ENCODE data around the gene AP3M1. TPM values are rescaled to one million over a fixed set of nuclear protein-coding genes. Genes with fewer than 3 reads are reported as not detected.
"Not testable (repeated sequence)": the region's sequence is repeated elsewhere in the genome, so short reads cannot be mapped to it uniquely, and the experiment has no call there.

The AP3M1 gene
- 10 to 100 TPM in 3 of 4 donors, 1 to 10 TPM in 1; 9.7 to 40.8 (median 13.8) TPM for polyA plus RNA-seq
- long read RNA-seq, donor 1, full-length matches to known transcripts, result 23 of 110 reads
- long read RNA-seq, donor 1, partial matches to known transcripts, result 77 of 110 reads
- long read RNA-seq, donor 1, other reads (novel, unspliced or antisense), result 10 of 110 reads
- long read RNA-seq, donor 2, full-length matches to known transcripts, result 4 of 4 reads
- long read RNA-seq, donor 2, partial matches to known transcripts, result 0 of 4 reads
- long read RNA-seq, donor 2, other reads (novel, unspliced or antisense), result 0 of 4 reads
- long read RNA-seq, donor 3, full-length matches to known transcripts, result 4 of 4 reads
- long read RNA-seq, donor 3, partial matches to known transcripts, result 0 of 4 reads
- long read RNA-seq, donor 3, other reads (novel, unspliced or antisense), result 0 of 4 reads
- long read RNA-seq, donor 4, full-length matches to known transcripts, result 1 of 1 reads
- long read RNA-seq, donor 4, partial matches to known transcripts, result 0 of 1 reads
- long read RNA-seq, donor 4, other reads (novel, unspliced or antisense), result 0 of 1 reads
- long read RNA-seq, donor 5, result 0 reads
- long read RNA-seq, donor 6, full-length matches to known transcripts, result 8 of 8 reads
- long read RNA-seq, donor 6, partial matches to known transcripts, result 0 of 8 reads
- long read RNA-seq, donor 6, other reads (novel, unspliced or antisense), result 0 of 8 reads
- long read RNA-seq, donor 7, result 0 reads
- long read RNA-seq, donor 8, full-length matches to known transcripts, result 1 of 1 reads
- long read RNA-seq, donor 8, partial matches to known transcripts, result 0 of 1 reads
- long read RNA-seq, donor 8, other reads (novel, unspliced or antisense), result 0 of 1 reads
- long read RNA-seq, donor 9, full-length matches to known transcripts, result 1 of 1 reads
- long read RNA-seq, donor 9, partial matches to known transcripts, result 0 of 1 reads
- long read RNA-seq, donor 9, other reads (novel, unspliced or antisense), result 0 of 1 reads
- long read RNA-seq, donor 10, full-length matches to known transcripts, result 15 of 15 reads
- long read RNA-seq, donor 10, partial matches to known transcripts, result 0 of 15 reads
- long read RNA-seq, donor 10, other reads (novel, unspliced or antisense), result 0 of 15 reads

- 0 to 1% (median 1%) methylated on average over 32 of the region's 32 CpGs for WGBS, 3 donors
- peak within 1 kb of the TSS; percentile 79 to 86 (median 84) for H3K4me3 ChIP-seq (ENCODE audit: low read depth in 1 of 3, low read length in 3 of 3)
- H3K27ac ChIP-seq (ENCODE audit: low read depth in 1 of 3, low read length in 2 of 3), result peak within 1 kb of the TSS; percentile 68 to 92 (median 85)
- DNase-seq (no peak), FAIRE-seq (no peak)
- peaks cover 0 to 5% (median 0%) of the 10 kb centered on the region in 3 donors for H3K36me3 ChIP-seq (ENCODE audit: control insufficient read depth in 3 of 3, insufficient read depth in 2 of 3, low read depth in 1 of 3, low read length in 3 of 3)
- H3K4me1 ChIP-seq (ENCODE audit: control insufficient read depth in 3 of 3, insufficient read depth in 2 of 3, low read depth in 1 of 3, low read length in 2 of 3), result peaks cover 1 to 4% (median 2%) of the 10 kb centered on the region in 3 donors
- H3K9me3 ChIP-seq (ENCODE audit: control insufficient read depth in 2 of 2, insufficient read depth in 1 of 2, low read depth in 1 of 2, low read length in 1 of 2), result no peaks in the 10 kb centered on the region
- no peaks in the 10 kb centered on the region for H3K27me3 ChIP-seq (ENCODE audit: control insufficient read depth in 3 of 3, insufficient read depth in 3 of 3, low read length in 3 of 3)
Measured at GRCh38 chr10:74150204-74150989, at the start of gene AP3M1. TSS of gene AP3M1 (minus strand) at chr10:74150828. CDS start at chr10:74138379, 12,449 bp downstream.

- no peaks in the 10 kb centered on the region for H3K4me1 ChIP-seq (ENCODE audit: control insufficient read depth in 3 of 3, insufficient read depth in 2 of 3, low read depth in 1 of 3, low read length in 2 of 3)
- no peaks in the 10 kb centered on the region for H3K27me3 ChIP-seq (ENCODE audit: control insufficient read depth in 3 of 3, insufficient read depth in 3 of 3, low read length in 3 of 3)
- no peak for DNase-seq
- no peaks in the 10 kb centered on the region for H3K9me3 ChIP-seq (ENCODE audit: control insufficient read depth in 2 of 2, insufficient read depth in 1 of 2, low read depth in 1 of 2, low read length in 1 of 2)
- H3K36me3 ChIP-seq (ENCODE audit: control insufficient read depth in 3 of 3, insufficient read depth in 2 of 3, low read depth in 1 of 3, low read length in 3 of 3), result no peaks in the 10 kb centered on the region
- no peak overlapping the region for H3K27ac ChIP-seq (ENCODE audit: low read depth in 1 of 3, low read length in 2 of 3)
- no peak overlapping the region for H3K4me3 ChIP-seq (ENCODE audit: low read depth in 1 of 3, low read length in 3 of 3)
- 95 to 96% (median 95%) methylated on average over 4 of the region's 4 CpGs for WGBS, 3 donors
- FAIRE-seq, result no peak
Measured at GRCh38 chr10:74199315-74199714, 48.7 kb upstream of the AP3M1 start.

- H3K36me3 ChIP-seq (ENCODE audit: control insufficient read depth in 3 of 3, insufficient read depth in 2 of 3, low read depth in 1 of 3, low read length in 3 of 3), result no peaks in the 10 kb centered on the region
- WGBS, 3 donors, result 80 to 92% (median 90%) methylated on average over 3 of the region's 3 CpGs
- H3K27ac ChIP-seq (ENCODE audit: low read depth in 1 of 3, low read length in 2 of 3), result no peak overlapping the region
- H3K9me3 ChIP-seq (ENCODE audit: control insufficient read depth in 2 of 2, insufficient read depth in 1 of 2, low read depth in 1 of 2, low read length in 1 of 2), result no peaks in the 10 kb centered on the region
- no peak for DNase-seq
- no peaks in the 10 kb centered on the region for H3K27me3 ChIP-seq (ENCODE audit: control insufficient read depth in 3 of 3, insufficient read depth in 3 of 3, low read length in 3 of 3)
- H3K4me1 ChIP-seq (ENCODE audit: control insufficient read depth in 3 of 3, insufficient read depth in 2 of 3, low read depth in 1 of 3, low read length in 2 of 3), result peaks cover 0 to 5% (median 5%) of the 10 kb centered on the region in 3 donors
- H3K4me3 ChIP-seq (ENCODE audit: low read depth in 1 of 3, low read length in 3 of 3), result no peak overlapping the region
- FAIRE-seq, result no peak
Measured at GRCh38 chr10:74194999-74195398, 44.4 kb upstream of the AP3M1 start.

GRCh38 chr10:74194545-74194944 is 43.9 kb upstream of the AP3M1 start:
- no peak for FAIRE-seq
- WGBS, 3 donors, result 71 to 80% (median 77%) methylated on average over 3 of the region's 3 CpGs
- H3K4me1 ChIP-seq (ENCODE audit: control insufficient read depth in 3 of 3, insufficient read depth in 2 of 3, low read depth in 1 of 3, low read length in 2 of 3), result peaks cover 0 to 5% (median 5%) of the 10 kb centered on the region in 3 donors

GRCh38 chr10:74190494-74190893 is 39.9 kb upstream of the AP3M1 start:
- no peak overlapping the region for H3K4me3 ChIP-seq (ENCODE audit: low read depth in 1 of 3, low read length in 3 of 3)

More at GRCh38 chr10:74194545-74194944, 43.9 kb upstream of the AP3M1 start:
- DNase-seq, result no peak
- no peaks in the 10 kb centered on the region for H3K27me3 ChIP-seq (ENCODE audit: control insufficient read depth in 3 of 3, insufficient read depth in 3 of 3, low read length in 3 of 3)
- H3K27ac ChIP-seq (ENCODE audit: low read depth in 1 of 3, low read length in 2 of 3), result no peak overlapping the region
- no peaks in the 10 kb centered on the region for H3K36me3 ChIP-seq (ENCODE audit: control insufficient read depth in 3 of 3, insufficient read depth in 2 of 3, low read depth in 1 of 3, low read length in 3 of 3)
- no peak overlapping the region for H3K4me3 ChIP-seq (ENCODE audit: low read depth in 1 of 3, low read length in 3 of 3)
- H3K9me3 ChIP-seq (ENCODE audit: control insufficient read depth in 2 of 2, insufficient read depth in 1 of 2, low read depth in 1 of 2, low read length in 1 of 2), result no peaks in the 10 kb centered on the region

GRCh38 chr10:74189999-74190421 is 39.4 kb upstream of the AP3M1 start:
- Histone ChIP-seq H3K27me3 (ENCODE audit: control insufficient read depth in 3 of 3, insufficient read depth in 3 of 3, low read length in 3 of 3) (no peaks in the 10 kb centered on the region), H3K4me3 (ENCODE audit: low read depth in 1 of 3, low read length in 3 of 3) (no peak overlapping the region), H3K27ac (ENCODE audit: low read depth in 1 of 3, low read length in 2 of 3) (peak overlapping the region in 2 of 3 donors; percentile 18 to 82), H3K36me3 (ENCODE audit: control insufficient read depth in 3 of 3, insufficient read depth in 2 of 3, low read depth in 1 of 3, low read length in 3 of 3) (no peaks in the 10 kb centered on the region), H3K9me3 (ENCODE audit: control insufficient read depth in 2 of 2, insufficient read depth in 1 of 2, low read depth in 1 of 2, low read length in 1 of 2) (no peaks in the 10 kb centered on the region), H3K4me1 (ENCODE audit: control insufficient read depth in 3 of 3, insufficient read depth in 2 of 3, low read depth in 1 of 3, low read length in 2 of 3) (peaks cover 0 to 5% (median 5%) of the 10 kb centered on the region in 3 donors)
- FAIRE-seq, result no peak
- 22 to 54% (median 49%) methylated on average over 3 of the region's 3 CpGs for WGBS, 3 donors
- DNase-seq, result peak; percentile 18 to 21

More at GRCh38 chr10:74190494-74190893, 39.9 kb upstream of the AP3M1 start:
- no peak for DNase-seq
- Histone ChIP-seq H3K4me1 (ENCODE audit: control insufficient read depth in 3 of 3, insufficient read depth in 2 of 3, low read depth in 1 of 3, low read length in 2 of 3) (peaks cover 0 to 5% (median 5%) of the 10 kb centered on the region in 3 donors), H3K9me3 (ENCODE audit: control insufficient read depth in 2 of 2, insufficient read depth in 1 of 2, low read depth in 1 of 2, low read length in 1 of 2) (no peaks in the 10 kb centered on the region), H3K27ac (ENCODE audit: low read depth in 1 of 3, low read length in 2 of 3) (peak overlapping the region in 2 of 3 donors; percentile 18 to 82), H3K36me3 (ENCODE audit: control insufficient read depth in 3 of 3, insufficient read depth in 2 of 3, low read depth in 1 of 3, low read length in 3 of 3) (no peaks in the 10 kb centered on the region), H3K27me3 (ENCODE audit: control insufficient read depth in 3 of 3, insufficient read depth in 3 of 3, low read length in 3 of 3) (no peaks in the 10 kb centered on the region)
- no peak for FAIRE-seq

GRCh38 chr10:74188617-74189016 is 38.0 kb upstream of the AP3M1 start:
- 96 to 97% (median 96%) methylated on average over 13 of the region's 13 CpGs for WGBS, 3 donors
- not testable (repeated sequence) for H3K9me3 ChIP-seq (ENCODE audit: control insufficient read depth in 2 of 2, insufficient read depth in 1 of 2, low read depth in 1 of 2, low read length in 1 of 2); H3K27me3 ChIP-seq (ENCODE audit: control insufficient read depth in 3 of 3, insufficient read depth in 3 of 3, low read length in 3 of 3); DNase-seq; H3K4me1 ChIP-seq (ENCODE audit: control insufficient read depth in 3 of 3, insufficient read depth in 2 of 3, low read depth in 1 of 3, low read length in 2 of 3); H3K4me3 ChIP-seq (ENCODE audit: low read depth in 1 of 3, low read length in 3 of 3); FAIRE-seq; H3K36me3 ChIP-seq (ENCODE audit: control insufficient read depth in 3 of 3, insufficient read depth in 2 of 3, low read depth in 1 of 3, low read length in 3 of 3); H3K27ac ChIP-seq (ENCODE audit: low read depth in 1 of 3, low read length in 2 of 3)

Data from small intestine (tissue), 16 donors.